Neural cell (in vitro differentiated cells): ENCODE results near the gene FAM20B.

ENCODE experiments used
- EP300 ChIP-seq: fragments of 450-650 bp; conservative IDR thresholded peaks from 2 replicates; pipeline ENCODE4 v1.6.1; 2014; ENCODE audit warnings: antibody characterized with exemption, mild to moderate bottlenecking, moderate library complexity; ENCODE audit not compliant: poor library complexity, severe bottlenecking
- EZH2 ChIP-seq: fragments of 200-600, 300-800 bp; shearing (Covaris generic), sonication (generic); IDR thresholded peaks from 2 replicates; pipeline ENCODE4 v1.6.1; 2014; ENCODE audit warnings: antibody characterized with exemption, low read length, borderline replicate concordance, mild to moderate bottlenecking; ENCODE audit not compliant: insufficient read depth, poor library complexity, severe bottlenecking
- MXI1 ChIP-seq: fragments of 450-650 bp; conservative IDR thresholded peaks from 2 replicates; pipeline ENCODE4 v1.6.1; 2014; ENCODE audit warnings: antibody characterized with exemption, mild to moderate bottlenecking; ENCODE audit not compliant: poor library complexity, severe bottlenecking
- POLR2AphosphoS5 ChIP-seq: IDR thresholded peaks from 2 replicates; pipeline ENCODE4 v1.6.1; 2012
- RAD21 ChIP-seq: fragments of 450-650 bp; conservative IDR thresholded peaks from 2 replicates; pipeline ENCODE4 v1.6.1; 2014; ENCODE audit warnings: antibody characterized with exemption, mild to moderate bottlenecking, moderate library complexity
- SMC3 ChIP-seq: fragments of 450-650 bp; conservative IDR thresholded peaks from 2 replicates; pipeline ENCODE4 v1.6.1; 2014; ENCODE audit warnings: antibody characterized with exemption, mild to moderate bottlenecking, moderate library complexity; ENCODE audit not compliant: poor library complexity
- TAF1 ChIP-seq: IDR thresholded peaks from 2 replicates; pipeline ENCODE4 v1.6.1; 2012; ENCODE audit warnings: low read depth
- TF ChIP-seq, protein P1 (sequence below): fragments of 450-650 bp; IDR thresholded peaks from 2 replicates; pipeline ENCODE4 v1.5.1; 2014; ENCODE audit warnings: antibody characterized with exemption, mild to moderate bottlenecking, moderate library complexity; ENCODE audit not compliant: poor library complexity, severe bottlenecking
- TF ChIP-seq, protein P2 (sequence below): IDR thresholded peaks from 2 replicates; pipeline ENCODE4 v1.6.1; 2012; ENCODE audit warnings: borderline replicate concordance

DNA sequence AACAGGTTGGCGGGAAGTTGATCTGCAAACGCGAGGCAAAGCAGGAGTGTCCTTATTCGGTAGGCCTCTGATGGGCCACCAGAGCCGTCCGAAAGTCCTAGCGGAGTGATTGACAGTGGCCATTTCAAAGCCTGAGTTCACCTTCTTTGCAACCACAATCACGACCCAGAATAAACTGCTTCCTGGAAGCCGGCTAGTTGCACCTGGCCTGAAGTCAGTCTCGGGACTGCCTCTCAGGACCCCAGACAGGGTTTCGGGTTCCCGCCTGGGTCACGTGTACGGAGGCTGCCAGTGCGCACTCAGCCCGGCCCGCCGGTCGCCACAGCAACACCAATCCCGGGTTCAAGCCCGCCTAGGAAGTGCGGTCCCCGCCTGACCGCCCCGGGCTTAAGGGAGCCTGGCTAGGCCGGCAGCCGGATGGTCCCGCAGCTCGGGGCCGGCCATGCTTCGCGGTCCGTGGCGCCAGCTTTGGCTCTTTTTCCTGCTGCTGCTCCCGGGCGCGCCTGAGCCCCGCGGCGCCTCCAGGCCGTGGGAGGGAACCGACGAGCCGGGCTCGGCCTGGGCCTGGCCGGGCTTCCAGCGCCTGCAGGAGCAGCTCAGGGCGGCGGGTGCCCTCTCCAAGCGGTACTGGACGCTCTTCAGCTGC, 56.1 kb downstream of the FAM20B start, which contains the start of gene TOR3A:
- TF ChIP-seq, protein P1, sequence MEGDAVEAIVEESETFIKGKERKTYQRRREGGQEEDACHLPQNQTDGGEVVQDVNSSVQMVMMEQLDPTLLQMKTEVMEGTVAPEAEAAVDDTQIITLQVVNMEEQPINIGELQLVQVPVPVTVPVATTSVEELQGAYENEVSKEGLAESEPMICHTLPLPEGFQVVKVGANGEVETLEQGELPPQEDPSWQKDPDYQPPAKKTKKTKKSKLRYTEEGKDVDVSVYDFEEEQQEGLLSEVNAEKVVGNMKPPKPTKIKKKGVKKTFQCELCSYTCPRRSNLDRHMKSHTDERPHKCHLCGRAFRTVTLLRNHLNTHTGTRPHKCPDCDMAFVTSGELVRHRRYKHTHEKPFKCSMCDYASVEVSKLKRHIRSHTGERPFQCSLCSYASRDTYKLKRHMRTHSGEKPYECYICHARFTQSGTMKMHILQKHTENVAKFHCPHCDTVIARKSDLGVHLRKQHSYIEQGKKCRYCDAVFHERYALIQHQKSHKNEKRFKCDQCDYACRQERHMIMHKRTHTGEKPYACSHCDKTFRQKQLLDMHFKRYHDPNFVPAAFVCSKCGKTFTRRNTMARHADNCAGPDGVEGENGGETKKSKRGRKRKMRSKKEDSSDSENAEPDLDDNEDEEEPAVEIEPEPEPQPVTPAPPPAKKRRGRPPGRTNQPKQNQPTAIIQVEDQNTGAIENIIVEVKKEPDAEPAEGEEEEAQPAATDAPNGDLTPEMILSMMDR, result no peak
- TF ChIP-seq, protein P2, sequence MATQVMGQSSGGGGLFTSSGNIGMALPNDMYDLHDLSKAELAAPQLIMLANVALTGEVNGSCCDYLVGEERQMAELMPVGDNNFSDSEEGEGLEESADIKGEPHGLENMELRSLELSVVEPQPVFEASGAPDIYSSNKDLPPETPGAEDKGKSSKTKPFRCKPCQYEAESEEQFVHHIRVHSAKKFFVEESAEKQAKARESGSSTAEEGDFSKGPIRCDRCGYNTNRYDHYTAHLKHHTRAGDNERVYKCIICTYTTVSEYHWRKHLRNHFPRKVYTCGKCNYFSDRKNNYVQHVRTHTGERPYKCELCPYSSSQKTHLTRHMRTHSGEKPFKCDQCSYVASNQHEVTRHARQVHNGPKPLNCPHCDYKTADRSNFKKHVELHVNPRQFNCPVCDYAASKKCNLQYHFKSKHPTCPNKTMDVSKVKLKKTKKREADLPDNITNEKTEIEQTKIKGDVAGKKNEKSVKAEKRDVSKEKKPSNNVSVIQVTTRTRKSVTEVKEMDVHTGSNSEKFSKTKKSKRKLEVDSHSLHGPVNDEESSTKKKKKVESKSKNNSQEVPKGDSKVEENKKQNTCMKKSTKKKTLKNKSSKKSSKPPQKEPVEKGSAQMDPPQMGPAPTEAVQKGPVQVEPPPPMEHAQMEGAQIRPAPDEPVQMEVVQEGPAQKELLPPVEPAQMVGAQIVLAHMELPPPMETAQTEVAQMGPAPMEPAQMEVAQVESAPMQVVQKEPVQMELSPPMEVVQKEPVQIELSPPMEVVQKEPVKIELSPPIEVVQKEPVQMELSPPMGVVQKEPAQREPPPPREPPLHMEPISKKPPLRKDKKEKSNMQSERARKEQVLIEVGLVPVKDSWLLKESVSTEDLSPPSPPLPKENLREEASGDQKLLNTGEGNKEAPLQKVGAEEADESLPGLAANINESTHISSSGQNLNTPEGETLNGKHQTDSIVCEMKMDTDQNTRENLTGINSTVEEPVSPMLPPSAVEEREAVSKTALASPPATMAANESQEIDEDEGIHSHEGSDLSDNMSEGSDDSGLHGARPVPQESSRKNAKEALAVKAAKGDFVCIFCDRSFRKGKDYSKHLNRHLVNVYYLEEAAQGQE, result no peak
- no peak for TF ChIP-seq EZH2
- TF ChIP-seq TAF1, result peak; percentile 59
- no peak for TF ChIP-seq RAD21
- TF ChIP-seq MXI1, result peak; percentile 70
- peak; percentile 36 for TF ChIP-seq POLR2AphosphoS5
- no peak for TF ChIP-seq EP300
- peak; percentile 20 for TF ChIP-seq SMC3
